ENCODE measurements around the gene PCOLCE2. TPM values are rescaled to one million over a fixed set of nuclear protein-coding genes. Genes with fewer than 3 reads are reported as not detected.

PCOLCE2 gene
- 10 to 100 TPM; 16.1 to 17.2 TPM for total RNA-seq
- polyA plus RNA-seq = 10 to 100 TPM in 1 of 2 donors, 1 to 10 TPM in 1; 9.1 to 10.4 TPM

GRCh38 chr3:142888481-142889211 is at the start of gene PCOLCE2:
TSS of gene PCOLCE2 (minus strand) at chr3:142889083. CDS start at chr3:142888896, 187 bp downstream.
- under 1% methylated on average over 74 of the region's 74 CpGs for WGBS
- Histone ChIP-seq H3K9ac (ENCODE audit: low read depth in 1 of 2, low read length in 2 of 2) (peak within 1 kb of the TSS; percentile 2 to 65), H3K4me3 (ENCODE audit: low read depth in 1 of 3, low read length in 3 of 3) (peak within 1 kb of the TSS; percentile 74 to 83 (median 79)), H3K27me3 (ENCODE audit: control insufficient read depth in 4 of 4, insufficient read depth in 4 of 4, low read length in 3 of 4) (peaks cover 0 to 2% (median 0%) of the 10 kb centered on the region in 4 donors), H3K36me3 (ENCODE audit: control insufficient read depth in 4 of 4, insufficient read depth in 3 of 4, low read depth in 1 of 4, low read length in 3 of 4) (peaks cover 0 to 3% (median 0%) of the 10 kb centered on the region in 4 donors), H3K4me1 (ENCODE audit: control insufficient read depth in 4 of 4, insufficient read depth in 4 of 4, low read length in 3 of 4) (peaks cover 2 to 12% (median 5%) of the 10 kb centered on the region in 4 donors), H3K9me3 (ENCODE audit: control insufficient read depth in 4 of 4, low read length in 3 of 4) (no peaks in the 10 kb centered on the region), H3K27ac (ENCODE audit: low read depth in 1 of 2, low read length in 2 of 2) (peak within 1 kb of the TSS; percentile 47 to 55)
- no peak for TF ChIP-seq HNF4G (IDR thresholded peaks at IDR 0.05)
- TF ChIP-seq NR2F2 (IDR thresholded peaks at IDR 0.05) = no peak
- no peak for TF ChIP-seq MAX (IDR thresholded peaks at IDR 0.05)
- TF ChIP-seq FOXA2 (IDR thresholded peaks at IDR 0.05) = no peak
- no peak for TF ChIP-seq YY1 (IDR thresholded peaks at IDR 0.05)
- peak; percentile 49 for DNase-seq (ENCODE audit: low spot score)

- H3K4me3 ChIP-seq (ENCODE audit: low read depth in 1 of 3, low read length in 3 of 3) = peak overlapping the region in 1 of 3 donors; percentile 15
- H3K9me3 ChIP-seq (ENCODE audit: control insufficient read depth in 4 of 4, low read length in 3 of 4) = no peaks in the 10 kb centered on the region
- H3K27ac ChIP-seq (ENCODE audit: low read depth in 1 of 2, low read length in 2 of 2) = peak overlapping the region; percentile 21 to 28
- peaks cover 6 to 40% (median 33%) of the 10 kb centered on the region in 4 donors for H3K4me1 ChIP-seq (ENCODE audit: control insufficient read depth in 4 of 4, insufficient read depth in 4 of 4, low read length in 3 of 4)
- no peak overlapping the region for H3K9ac ChIP-seq (ENCODE audit: low read depth in 1 of 2, low read length in 2 of 2)
- no peaks in the 10 kb centered on the region for H3K27me3 ChIP-seq (ENCODE audit: control insufficient read depth in 4 of 4, insufficient read depth in 4 of 4, low read length in 3 of 4)
- no peaks in the 10 kb centered on the region for H3K36me3 ChIP-seq (ENCODE audit: control insufficient read depth in 4 of 4, insufficient read depth in 3 of 4, low read depth in 1 of 4, low read length in 3 of 4)
- no peak for DNase-seq (ENCODE audit: low spot score)
- WGBS = 43% methylated on average over 5 of the region's 5 CpGs
- peak; percentile 84 to 94 for TF ChIP-seq RXRA (IDR thresholded peaks at IDR 0.05)
- peak; percentile 47 for TF ChIP-seq ZBTB33 (IDR thresholded peaks at IDR 0.05)
- TF ChIP-seq FOXA1 (IDR thresholded peaks at IDR 0.05) = peak; percentile 45
- peak; percentile 41 for TF ChIP-seq REST (IDR thresholded peaks at IDR 0.05)
- TF ChIP-seq FOXA2 (IDR thresholded peaks at IDR 0.05) = peak; percentile 46
- TF ChIP-seq MAX (IDR thresholded peaks at IDR 0.05) = peak; percentile 54
- TF ChIP-seq JUND (IDR thresholded peaks at IDR 0.05) = peak; percentile 43 to 79
- TF ChIP-seq YY1 (IDR thresholded peaks at IDR 0.05) = peak; percentile 28
- no peak for TF ChIP-seq GABPA (IDR thresholded peaks at IDR 0.05 in 1 of 2, conservative IDR thresholded peaks at IDR 0.05 in 1 of 2)
- peak; percentile 86 for TF ChIP-seq ATF3 (IDR thresholded peaks at IDR 0.05)
- peak in 1 of 2 donors; percentile 64 for TF ChIP-seq EGR1 (IDR thresholded peaks at IDR 0.05; ENCODE audit: low read depth in 2 of 2)
- TF ChIP-seq TAF1 (conservative IDR thresholded peaks at IDR 0.05) = peak; percentile 97
- TF ChIP-seq CTCF (IDR thresholded peaks at IDR 0.05; ENCODE audit: low read depth, low read length, missing input control) = no peak
- peak; percentile 85 to 88 for TF ChIP-seq HNF4A (conservative IDR thresholded peaks at IDR 0.05)
- TF ChIP-seq NR2F2 (IDR thresholded peaks at IDR 0.05) = no peak
- TF ChIP-seq RAD21 (IDR thresholded peaks at IDR 0.05) = peak in 1 of 2 donors; percentile 51
- peak; percentile 90 for TF ChIP-seq SP1 (IDR thresholded peaks at IDR 0.05)
- TF ChIP-seq HNF4G (IDR thresholded peaks at IDR 0.05) = peak; percentile 61
Observed at GRCh38 chr3:142935963-142936362, 47.1 kb upstream of the PCOLCE2 start.
